Measurements from ENCODE around the gene ATP8B4. TPM values are rescaled to one million over a fixed set of nuclear protein-coding genes. Genes with fewer than 3 reads are reported as not detected.

The ATP8B4 gene
- total and polyA plus RNA-seq, 2 donors (not counting 3 experiments of a cell fraction or from before 2014, with no cell fraction given): not detected

DNA sequence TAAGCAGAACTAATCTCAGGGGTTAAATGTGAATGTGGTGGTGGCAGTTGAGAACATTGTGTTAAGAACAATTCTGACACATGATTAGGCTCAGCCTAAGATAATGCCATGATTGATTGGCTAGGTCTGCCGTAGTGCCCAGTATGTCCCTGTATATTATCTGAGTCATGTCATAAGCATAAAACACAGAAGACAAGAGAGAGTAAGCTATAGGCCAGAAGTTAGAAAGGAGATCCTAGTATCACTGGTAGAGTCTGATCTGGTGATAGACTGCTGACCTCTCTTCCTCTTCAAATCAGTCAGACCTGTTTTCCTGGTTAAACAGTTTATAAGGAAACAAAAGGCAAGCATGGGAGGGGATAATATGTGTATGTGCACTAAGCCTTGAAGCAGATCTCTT lies 30.1 kb upstream of the ATP8B4 start:
- no TSS peak for BruUV-seq (replicated peaks)
- no peak overlapping the region for H2AFZ ChIP-seq (ENCODE audit: low read depth, low read length)
- no peak overlapping the region for H3K4me3 ChIP-seq (replicated peaks in 1 of 3; ENCODE audit: insufficient read depth in 1 of 3, low read depth in 1 of 3, low read length in 3 of 3)
- TF ChIP-seq JUN (IDR thresholded peaks at IDR 0.05; ENCODE audit: borderline replicate concordance, insufficient read depth, insufficient read length, low read depth): no peak
- TF ChIP-seq EZH2 (IDR thresholded peaks at IDR 0.05; ENCODE audit: borderline replicate concordance, low read depth, low read length, severe bottlenecking): no peak
- TF ChIP-seq, protein P1, sequence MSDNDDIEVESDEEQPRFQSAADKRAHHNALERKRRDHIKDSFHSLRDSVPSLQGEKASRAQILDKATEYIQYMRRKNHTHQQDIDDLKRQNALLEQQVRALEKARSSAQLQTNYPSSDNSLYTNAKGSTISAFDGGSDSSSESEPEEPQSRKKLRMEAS (IDR thresholded peaks at IDR 0.05; ENCODE audit: insufficient read depth, insufficient read length): no peak
- no peak for TF ChIP-seq GATA2 (IDR thresholded peaks at IDR 0.05; ENCODE audit: insufficient read depth, insufficient read length, low read depth, low read length)
- TF ChIP-seq MYC (IDR thresholded peaks at IDR 0.05; ENCODE audit: low read depth, low read length): no peak
- TF ChIP-seq POLR2A (IDR thresholded peaks at IDR 0.05; ENCODE audit: low read depth, low read length): no peak
- TF ChIP-seq POLR2AphosphoS5 (IDR thresholded peaks at IDR 0.05; ENCODE audit: insufficient read depth, low read depth, low read length): no peak
- TF ChIP-seq, protein P2, sequence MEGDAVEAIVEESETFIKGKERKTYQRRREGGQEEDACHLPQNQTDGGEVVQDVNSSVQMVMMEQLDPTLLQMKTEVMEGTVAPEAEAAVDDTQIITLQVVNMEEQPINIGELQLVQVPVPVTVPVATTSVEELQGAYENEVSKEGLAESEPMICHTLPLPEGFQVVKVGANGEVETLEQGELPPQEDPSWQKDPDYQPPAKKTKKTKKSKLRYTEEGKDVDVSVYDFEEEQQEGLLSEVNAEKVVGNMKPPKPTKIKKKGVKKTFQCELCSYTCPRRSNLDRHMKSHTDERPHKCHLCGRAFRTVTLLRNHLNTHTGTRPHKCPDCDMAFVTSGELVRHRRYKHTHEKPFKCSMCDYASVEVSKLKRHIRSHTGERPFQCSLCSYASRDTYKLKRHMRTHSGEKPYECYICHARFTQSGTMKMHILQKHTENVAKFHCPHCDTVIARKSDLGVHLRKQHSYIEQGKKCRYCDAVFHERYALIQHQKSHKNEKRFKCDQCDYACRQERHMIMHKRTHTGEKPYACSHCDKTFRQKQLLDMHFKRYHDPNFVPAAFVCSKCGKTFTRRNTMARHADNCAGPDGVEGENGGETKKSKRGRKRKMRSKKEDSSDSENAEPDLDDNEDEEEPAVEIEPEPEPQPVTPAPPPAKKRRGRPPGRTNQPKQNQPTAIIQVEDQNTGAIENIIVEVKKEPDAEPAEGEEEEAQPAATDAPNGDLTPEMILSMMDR (IDR thresholded peaks at IDR 0.05; ENCODE audit: extremely low read depth in 1 of 2, insufficient read depth in 1 of 2, low read depth in 1 of 2, low read length in 2 of 2): no peak
- no peak for TF ChIP-seq FOS (IDR thresholded peaks at IDR 0.05; ENCODE audit: borderline replicate concordance, insufficient read depth, low read length)
- peaks cover 2% of the 10 kb centered on the region for H3K4me1 ChIP-seq (ENCODE audit: control insufficient read depth, extremely low read depth, insufficient read depth, low read length)
- no peaks in the 10 kb centered on the region for H3K9me1 ChIP-seq (replicated peaks; ENCODE audit: control insufficient read depth, extremely low read depth, insufficient read depth, low read length)
- DNase-seq (ENCODE audit: low read depth, low spot score) (no peak), FAIRE-seq (no peak)
- no peak overlapping the region for H3K4me2 ChIP-seq (ENCODE audit: insufficient read depth, low read length)
- H3K9me3 ChIP-seq (replicated peaks; ENCODE audit: control insufficient read depth, insufficient read depth, low read length): no peaks in the 10 kb centered on the region
- intact Hi-C loops (cut with micrococcal nuclease): loop anchor here (5.0 to 10.0 kb wide), 4 partner anchors 677 to 994 kb away; partner anchors contain the start of genes AP4E1, COPS2 and FGF7
- H3K9ac ChIP-seq (replicated peaks; ENCODE audit: extremely low read depth, insufficient read depth, low read length): no peak overlapping the region
- no peak overlapping the region for H3K27ac ChIP-seq (ENCODE audit: insufficient read depth, low read depth, low read length)
- dilution Hi-C loops (cut with MboI; ENCODE audit: extremely low pct_ligation_motif_present, low sequenced_read_pairs): no loop called here
- H3K36me3 ChIP-seq (ENCODE audit: control insufficient read depth in 2 of 2, extremely low read depth in 1 of 2, insufficient read depth in 2 of 2, low read length in 2 of 2): no peaks in the 10 kb centered on the region
- no peaks in the 10 kb centered on the region for H3K27me3 ChIP-seq (ENCODE audit: control insufficient read depth in 2 of 2, insufficient read depth in 2 of 2, low read length in 2 of 2)
- POLR2A ChIA-PET: no interaction called here
- no peaks in the 10 kb centered on the region for H4K20me1 ChIP-seq (replicated peaks; ENCODE audit: control insufficient read depth, extremely low read depth, insufficient read depth, low read length)
- H3K79me2 ChIP-seq (ENCODE audit: control insufficient read depth, insufficient read depth, low read length): no peaks in the 10 kb centered on the region
- CTCF ChIA-PET: interaction anchor here (0.9 to 2.1 kb wide), 4 partner anchors 17 to 914 kb away, joined by 3 to 23 read pairs (median 5); no protein-coding TSS in a partner anchor

Data from endothelial cell of umbilical vein (primary cell).